Right lobe of liver (tissue), 4 donors: Measurements from ENCODE around the gene NTM.

Experiments used
- CTCF ChIP-seq, 4 donors: fragments of 200-600 bp in 3 of 4; fragments of 450-650 bp in 1 of 4; IDR thresholded peaks; one replicate each; pipeline versions ENCODE4 v1.5.1 to v1.8.0; 2016 to 2022; ENCODE audit warnings: antibody characterized with exemption in 4 of 4, mild to moderate bottlenecking in 2 of 4
- POLR2A ChIP-seq: fragments of 450-650 bp; IDR thresholded peaks from one replicate; pipeline ENCODE4 v1.6.1; 2017; ENCODE audit warnings: antibody characterized with exemption, mild to moderate bottlenecking
- donor health status: DM: no; HTN: no; CAD: no.
- donor health status: DM: no; HTN: no; CAD: no.
- donor health status: DM: no; HTN: yes; CAD: no.

- TF ChIP-seq CTCF (IDR thresholded peaks at IDR 0.05) (no peak), POLR2A (no peak)
Observed at GRCh38 chr11:132335311-132335710, 964.9 kb downstream of the NTM start.
